HL-60 (cell line): ENCODE data around the gene TAF4.

Experiments
- CTCF ChIP-seq: IDR thresholded peaks from one replicate; pipeline ENCODE4 v1.5.1; 2011; ENCODE audit warnings: low read length, control low read depth, inconsistent platforms; ENCODE audit not compliant: insufficient read depth
- GABPA ChIP-seq: IDR thresholded peaks from 2 replicates; pipeline ENCODE4 v1.6.1; 2012; ENCODE audit warnings: low read depth
- POLR2AphosphoS5 ChIP-seq: IDR thresholded peaks from 2 replicates; pipeline ENCODE4 v1.6.1; 2012; ENCODE audit warnings: low read depth

GRCh38 chr20:61940976-61941720, 124.5 kb downstream of the TAF4 start:
- TF ChIP-seq CTCF (no peak), POLR2AphosphoS5 (no peak), GABPA (no peak)
